DMS153 (cell line): ENCODE data around the gene B4GALNT2.
"Not testable (repeated sequence)": the region's sequence is repeated elsewhere in the genome, so short reads cannot be mapped to it uniquely, and the experiment has no call there.

Experiments used
- DNase-seq: peaks from one replicate; lab custom pipeline; 2025; lab: John Stamatoyannopoulos, UW

The B4GALNT2 gene

GRCh38 chr17:49132699-49133364 is at the start of gene B4GALNT2:
TSS of gene B4GALNT2 (plus strand) at chr17:49132769. CDS start at chr17:49132793, 24 bp downstream.
- DNase-seq: no peak

GRCh38 chr17:49085046-49085445 is 47.5 kb upstream of the B4GALNT2 start:
- DNase-seq: not testable (repeated sequence)

GRCh38 chr17:49085565-49086315 is 46.8 kb upstream of the B4GALNT2 start:
- DNase-seq: no peak

- no peak for DNase-seq
These were observed 46.3 kb upstream of the B4GALNT2 start for GRCh38 chr17:49086316-49086605.

GRCh38 chr17:49086649-49087048 is 45.9 kb upstream of the B4GALNT2 start:
- no peak for DNase-seq

GRCh38 chr17:49089094-49089493 is 43.5 kb upstream of the B4GALNT2 start:
- no peak for DNase-seq

GRCh38 chr17:49090878-49091594 is 41.5 kb upstream of the B4GALNT2 start:
- DNase-seq: no peak

- no peak for DNase-seq
These were observed 39.4 kb upstream of the B4GALNT2 start for GRCh38 chr17:49093131-49093530.

- DNase-seq: no peak
These were observed 32.0 kb upstream of the B4GALNT2 start for GRCh38 chr17:49100601-49101000.

GRCh38 chr17:49101054-49101534 is 31.5 kb upstream of the B4GALNT2 start:
- DNase-seq: peak; percentile 93

- DNase-seq: not testable (repeated sequence)
These were observed 29.2 kb upstream of the B4GALNT2 start for GRCh38 chr17:49103360-49103759.

GRCh38 chr17:49104511-49105074 is 28.0 kb upstream of the B4GALNT2 start:
- no peak for DNase-seq

GRCh38 chr17:49106321-49107210 is 26.0 kb upstream of the B4GALNT2 start:
- no peak for DNase-seq

GRCh38 chr17:49107211-49107557 is 25.4 kb upstream of the B4GALNT2 start:
- DNase-seq: no peak

GRCh38 chr17:49108318-49108717 is 24.3 kb upstream of the B4GALNT2 start:
- no peak for DNase-seq

GRCh38 chr17:49110509-49110908 is 22.1 kb upstream of the B4GALNT2 start:
- DNase-seq: no peak

GRCh38 chr17:49111934-49112333 is 20.6 kb upstream of the B4GALNT2 start:
- no peak for DNase-seq

GRCh38 chr17:49112936-49113335 is 19.6 kb upstream of the B4GALNT2 start:
- no peak for DNase-seq

GRCh38 chr17:49114703-49115102 is 17.9 kb upstream of the B4GALNT2 start:
- DNase-seq: no peak

GRCh38 chr17:49117587-49118230 is 14.9 kb upstream of the B4GALNT2 start:
- DNase-seq: peak; percentile 15

GRCh38 chr17:49120166-49120565 is 12.4 kb upstream of the B4GALNT2 start:
- no peak for DNase-seq
